Measurements from ENCODE around the gene ZBTB7C. TPM values are rescaled to one million over a fixed set of nuclear protein-coding genes. Genes with fewer than 3 reads are reported as not detected.

Gene ZBTB7C
- total and polyA plus RNA-seq, 10 of the 15 experiments (the other 5 are each of a cell fraction or from before 2014, with no cell fraction given) = under 0.01 to 0.08 (median 0.01) TPM; not detected in 7

DNA sequence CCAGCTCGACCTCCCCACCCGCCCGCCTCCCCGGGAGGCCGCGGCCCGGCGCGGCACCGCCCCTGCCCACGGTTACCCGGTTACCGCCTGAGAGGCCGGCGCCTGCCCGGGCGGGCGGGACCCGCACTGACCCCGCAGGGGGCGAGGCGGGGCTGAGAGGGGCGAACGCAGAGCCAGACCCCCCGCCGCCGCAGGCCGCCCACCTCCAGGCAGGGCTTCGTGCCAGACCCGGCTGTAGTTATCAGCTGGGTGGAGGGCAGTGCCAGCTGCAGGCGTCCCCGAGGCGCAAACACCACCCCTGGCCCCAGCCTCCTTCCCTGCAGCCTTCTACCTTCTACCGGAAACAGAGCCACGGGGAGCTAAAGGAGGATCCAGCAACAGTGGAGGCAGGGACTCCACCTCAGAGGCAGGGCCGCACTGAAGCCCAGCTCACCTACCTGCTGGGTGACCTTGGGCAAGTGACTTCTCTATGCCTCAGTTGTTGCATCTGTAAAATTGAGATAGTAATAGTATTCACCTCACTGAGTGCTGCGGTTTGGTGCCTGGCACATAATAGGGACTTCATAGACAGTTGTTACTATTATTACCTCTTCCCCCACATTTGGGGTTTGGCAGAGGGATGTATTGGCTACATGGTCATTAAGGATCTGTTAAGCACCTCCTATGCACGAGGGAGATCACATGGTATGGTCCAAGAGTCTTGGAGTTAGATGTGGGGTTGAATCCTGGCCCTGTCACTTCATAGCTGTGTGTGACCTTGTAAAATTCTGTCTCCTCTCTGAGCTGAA, 247.1 kb downstream of the ZBTB7C start (continued):
- no peak for TF ChIP-seq NKRF (conservative IDR thresholded peaks at IDR 0.05)
- no peak for TF ChIP-seq POU2F2 (IDR thresholded peaks at IDR 0.05; ENCODE audit: borderline replicate concordance, low read depth, low read length)
- TF ChIP-seq SMAD1 (IDR thresholded peaks at IDR 0.05; ENCODE audit: low read depth, partially characterized antibody) = no peak
- TF ChIP-seq RELB (IDR thresholded peaks at IDR 0.05; ENCODE audit: low read depth) = no peak

DNA sequence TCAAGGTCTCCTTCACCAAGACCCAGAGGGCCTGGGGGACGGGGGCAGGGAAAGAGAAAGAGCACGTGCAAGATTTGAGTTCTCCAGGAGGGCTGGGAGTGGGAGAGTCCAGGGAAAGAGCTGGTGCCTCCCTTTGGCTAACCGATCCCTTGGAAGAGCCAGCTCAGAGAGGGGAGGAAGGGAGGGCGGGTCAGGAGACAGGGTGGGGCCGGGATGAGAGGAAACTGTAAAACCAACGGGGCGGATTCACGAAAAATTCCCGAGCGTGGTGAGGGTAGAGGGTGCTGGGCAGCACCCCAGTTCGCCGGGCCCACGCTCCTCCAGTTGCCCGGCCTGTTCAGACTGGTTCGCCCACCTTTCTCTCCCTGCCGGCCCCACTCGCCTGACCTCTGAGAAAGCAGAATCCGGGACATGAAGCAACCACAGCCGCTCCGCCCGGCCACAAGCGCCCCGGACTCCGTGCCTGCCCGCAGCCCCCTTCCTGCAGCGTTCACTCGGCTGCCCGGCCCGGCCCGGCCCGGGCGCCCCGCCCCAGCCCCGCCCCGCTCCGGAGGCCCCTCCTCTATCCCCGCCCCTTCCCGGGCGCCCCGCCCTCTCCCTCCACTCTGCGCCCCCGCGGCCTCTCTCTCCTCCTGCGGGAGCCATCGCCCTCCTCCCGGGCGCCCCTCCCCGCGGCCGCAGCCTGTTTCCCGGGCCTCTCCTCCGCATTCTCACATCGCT, 247.8 kb downstream of the ZBTB7C start:
- in situ Hi-C loops (cut with MboI) = no loop called here
- ATAC-seq = peak; percentile 95
- no peak for TF ChIP-seq RFX5 (IDR thresholded peaks at IDR 0.05; ENCODE audit: low read depth, low read length)
- no peak for TF ChIP-seq CHD2 (IDR thresholded peaks at IDR 0.05; ENCODE audit: borderline replicate concordance, low read depth, low read length)
- TF ChIP-seq YY1 (IDR thresholded peaks at IDR 0.05; ENCODE audit: low read depth, low read length) = no peak
- no peak for TF ChIP-seq JUNB (IDR thresholded peaks at IDR 0.05)
- TF ChIP-seq POLR2A (IDR thresholded peaks at IDR 0.05; ENCODE audit: low read depth, low read length) = no peak
- TF ChIP-seq HCFC1 (IDR thresholded peaks at IDR 0.05; ENCODE audit: low read length) = no peak
- TF ChIP-seq NFYA (IDR thresholded peaks at IDR 0.05; ENCODE audit: borderline replicate concordance, low read depth, low read length) = no peak
- no peak for TF ChIP-seq KDM1A (IDR thresholded peaks at IDR 0.05; ENCODE audit: borderline replicate concordance)
- no peak for TF ChIP-seq IKZF2 (IDR thresholded peaks at IDR 0.05)
- no peak for TF ChIP-seq STAT3 (IDR thresholded peaks at IDR 0.05; ENCODE audit: low read depth, low read length)
- no peak for TF ChIP-seq MTA3 (IDR thresholded peaks at IDR 0.05; ENCODE audit: borderline replicate concordance, low read length)
- no peak for TF ChIP-seq BCL11A (IDR thresholded peaks at IDR 0.05; ENCODE audit: low read depth, low read length)

More for the DNA sequence above, 247.8 kb downstream of the ZBTB7C start:
- Histone ChIP-seq H3K9me3 (replicated peaks; ENCODE audit: control insufficient read depth, insufficient read depth, low read length) (no peaks in the 10 kb centered on the region), H4K20me1 (ENCODE audit: control insufficient read depth, insufficient read depth) (no peaks in the 10 kb centered on the region), H3K79me2 (ENCODE audit: control insufficient read depth, insufficient read depth, low read length) (no peaks in the 10 kb centered on the region), H3K27ac (ENCODE audit: control insufficient read depth, insufficient read depth) (no peak overlapping the region), H3K4me2 (ENCODE audit: control insufficient read depth, insufficient read depth) (peak overlapping the region; percentile 8; the same call in 1 of the 2 replicates), H3K27me3 (replicated peaks in 1 of 2; ENCODE audit: control insufficient read depth in 2 of 2, insufficient read depth in 2 of 2, low read length in 1 of 2) (peaks cover 5 to 9% of the 10 kb centered on the region in 2 experiments), H3K36me3 (ENCODE audit: control insufficient read depth in 2 of 2, insufficient read depth in 2 of 2, low read length in 1 of 2) (no peaks in the 10 kb centered on the region), H3K4me3 (no peak overlapping the region; the same call in 1 of the 2 replicates), H3K4me1 (ENCODE audit: control insufficient read depth, insufficient read depth, low read length) (no peaks in the 10 kb centered on the region), H2AFZ (ENCODE audit: control insufficient read depth, low read depth, low read length) (no peak overlapping the region; the same call in 1 of the 2 replicates), H3K9ac (ENCODE audit: control insufficient read depth, insufficient read depth, low read length) (no peak overlapping the region)
- ChIA-PET RAD21 (ENCODE audit: unreplicated experiment) (no interaction called here), SMC1A (ENCODE audit: uncharacterized antibody, unreplicated experiment) (no interaction called here), CTCF (no interaction called here), POLR2A (no interaction called here)
- DNase-seq (ENCODE audit: low read depth, low spot score) = no peak
- intact Hi-C loops (cut with micrococcal nuclease; ENCODE audit: unreplicated experiment) = no loop called here
- no peak for FAIRE-seq
- WGBS (ENCODE audit: insufficient coverage, insufficient replicate concordance, low lambda C conversion rate, missing lambda C conversion rate) = 11% methylated on average over 11 of the region's 53 CpGs
- no TSS peak for BruUV-seq (replicated peaks)

All from GM12878 (cell line).